Peyer's patch (tissue), 4 donors: ENCODE measurements around the gene AHR. TPM values are rescaled to one million over a fixed set of nuclear protein-coding genes. Genes with fewer than 3 reads are reported as not detected.
"Not testable (repeated sequence)": the region's sequence is repeated elsewhere in the genome, so short reads cannot be mapped to it uniquely, and the experiment has no call there.

Experiments
- DNase-seq, 3 donors: peaks; one replicate each; pipeline ENCODE4 v3.0.0-alpha.2; 2017 to 2019
- H3K27ac ChIP-seq, 4 donors: fragments of 200-600 bp; sonication (generic); one replicate each; pipeline ENCODE4 v1.5.1; 2016 to 2019
- H3K27me3 ChIP-seq, 2 donors: fragments of 200-600 bp; sonication (generic); one replicate each; pipeline ENCODE4 v1.5.1; 2019
- H3K36me3 ChIP-seq, 3 donors: fragments of 200-600 bp; sonication (generic); one replicate each; pipeline ENCODE4 v1.5.1; 2016 to 2019
- H3K4me1 ChIP-seq, 4 donors: fragments of 200-600 bp; sonication (generic); one replicate each; pipeline ENCODE4 v1.5.1; 2016 to 2019
- H3K4me3 ChIP-seq, 4 donors: fragments of 200-600 bp; sonication (generic); 1 replicate in 3 of 4; 2 replicates in 1 of 4; pipeline ENCODE4 v1.5.1; 2016 to 2019; ENCODE audit warnings: mild to moderate bottlenecking in 1 of 4
- H3K9me3 ChIP-seq, 4 donors: fragments of 200-600 bp; sonication (generic); one replicate each; pipeline ENCODE4 v1.5.1; 2016 to 2019; ENCODE audit warnings: mild to moderate bottlenecking in 1 of 4
- POLR2A ChIP-seq, 2 donors: fragments of 450-650 bp; IDR thresholded peaks; one replicate each; pipeline ENCODE4 v1.5.1; 2017; ENCODE audit warnings: antibody characterized with exemption in 2 of 2, mild to moderate bottlenecking in 2 of 2, moderate library complexity in 2 of 2
- small RNA-seq, 2 donors: library from RNA; depleted of rRNA; stranded (forward); fragments of <200 nt; gene quantifications; one replicate each; pipeline ENCODE3, GENCODE V24; 2016
- total RNA-seq, 4 donors: library from RNA; depleted of rRNA; stranded (reverse); fragments of >200 nt; gene quantifications; one replicate each; pipeline ENCODE4 v1.1.0, GENCODE V29; 2016
- TF ChIP-seq, protein P1 (sequence below), 6 experiments: fragments of 450-650 bp in 4 of 6; fragments of 200-600 bp in 2 of 6; sonication (generic) in 1 of 6; IDR thresholded peaks; one replicate each; pipeline ENCODE4 v1.5.1; 2017 to 2019; ENCODE audit warnings: antibody characterized with exemption in 6 of 6, mild to moderate bottlenecking in 3 of 6, moderate library complexity in 1 of 6

The AHR gene
- total RNA-seq, 4 donors from 2014 or later: 24.3 to 110 (median 39.4) TPM

DNA sequence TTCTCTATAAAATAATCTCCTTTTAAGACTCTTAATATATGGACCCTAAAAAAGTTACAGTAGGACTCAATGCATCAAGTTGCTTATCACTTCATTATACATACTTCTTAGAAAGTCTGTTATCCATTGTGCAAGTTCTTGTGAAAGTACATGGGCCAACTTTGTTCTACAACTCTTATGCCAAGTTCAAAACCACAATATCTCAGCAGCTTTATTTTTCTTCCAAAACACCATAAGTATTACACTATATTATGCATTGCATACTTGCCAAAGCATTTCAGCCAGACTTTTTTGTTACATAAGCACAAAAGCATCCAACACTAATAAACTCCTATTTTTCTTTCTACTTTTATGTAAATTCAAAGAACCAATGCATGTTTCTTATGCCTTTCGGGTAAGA is 94.4 kb downstream of the AHR start:
- no peak for DNase-seq

DNA sequence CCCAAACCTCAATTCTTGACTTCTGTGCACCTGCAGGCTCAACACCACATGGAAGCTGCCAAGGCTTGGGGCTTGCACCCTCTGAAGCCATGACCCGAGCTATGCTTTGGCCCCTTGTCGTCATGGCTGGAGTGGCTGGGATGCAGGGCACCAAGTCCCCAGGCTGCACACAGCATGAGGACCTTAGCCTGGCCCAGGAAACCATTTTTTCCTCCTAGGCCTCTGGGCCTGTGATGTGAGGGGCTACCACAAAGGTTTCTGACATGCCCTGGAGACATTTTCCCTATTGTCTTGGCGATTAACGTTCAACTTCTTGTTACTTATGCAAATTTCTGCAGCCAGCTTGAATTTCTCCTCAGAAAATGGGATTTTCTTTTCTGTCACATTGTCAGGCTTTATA is 96.1 kb downstream of the AHR start:
- not testable (repeated sequence) for H3K4me3 ChIP-seq, H3K27me3 ChIP-seq, H3K27ac ChIP-seq, DNase-seq, H3K4me1 ChIP-seq, H3K36me3 ChIP-seq
- H3K9me3 ChIP-seq: peaks cover 0 to 10% (median 0%) of the 10 kb centered on the region in 4 donors

More for the DNA sequence above, 94.4 kb downstream of the AHR start:
- no peaks in the 10 kb centered on the region for H3K36me3 ChIP-seq
- no peak overlapping the region for H3K27ac ChIP-seq
- H3K9me3 ChIP-seq: peaks cover 0 to 10% (median 0%) of the 10 kb centered on the region in 4 donors
- no peaks in the 10 kb centered on the region for H3K4me1 ChIP-seq
- H3K4me3 ChIP-seq: no peak overlapping the region
- TF ChIP-seq, protein P1, sequence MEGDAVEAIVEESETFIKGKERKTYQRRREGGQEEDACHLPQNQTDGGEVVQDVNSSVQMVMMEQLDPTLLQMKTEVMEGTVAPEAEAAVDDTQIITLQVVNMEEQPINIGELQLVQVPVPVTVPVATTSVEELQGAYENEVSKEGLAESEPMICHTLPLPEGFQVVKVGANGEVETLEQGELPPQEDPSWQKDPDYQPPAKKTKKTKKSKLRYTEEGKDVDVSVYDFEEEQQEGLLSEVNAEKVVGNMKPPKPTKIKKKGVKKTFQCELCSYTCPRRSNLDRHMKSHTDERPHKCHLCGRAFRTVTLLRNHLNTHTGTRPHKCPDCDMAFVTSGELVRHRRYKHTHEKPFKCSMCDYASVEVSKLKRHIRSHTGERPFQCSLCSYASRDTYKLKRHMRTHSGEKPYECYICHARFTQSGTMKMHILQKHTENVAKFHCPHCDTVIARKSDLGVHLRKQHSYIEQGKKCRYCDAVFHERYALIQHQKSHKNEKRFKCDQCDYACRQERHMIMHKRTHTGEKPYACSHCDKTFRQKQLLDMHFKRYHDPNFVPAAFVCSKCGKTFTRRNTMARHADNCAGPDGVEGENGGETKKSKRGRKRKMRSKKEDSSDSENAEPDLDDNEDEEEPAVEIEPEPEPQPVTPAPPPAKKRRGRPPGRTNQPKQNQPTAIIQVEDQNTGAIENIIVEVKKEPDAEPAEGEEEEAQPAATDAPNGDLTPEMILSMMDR (IDR thresholded peaks at IDR 0.05): no peak
- TF ChIP-seq POLR2A (IDR thresholded peaks at IDR 0.05): no peak
- no peaks in the 10 kb centered on the region for H3K27me3 ChIP-seq

Small RNA genes within 50 kb of the gene (small RNA-seq; reads per million reads assigned to genes)
- 0 reads per million in 2 donors for gene RF00092
